ENCODE data around the gene KCNMA1.
"Not testable (repeated sequence)": the region's sequence is repeated elsewhere in the genome, so short reads cannot be mapped to it uniquely, and the experiment has no call there.

Gene KCNMA1

GRCh38 chr10:77436257-77436975, 201.2 kb downstream of the KCNMA1 start:
- no peak for DNase-seq

GRCh38 chr10:77433546-77433945, 204.1 kb downstream of the KCNMA1 start:
- no peak for DNase-seq

- no peak for DNase-seq
Measured at GRCh38 chr10:77431980-77432797, 205.4 kb downstream of the KCNMA1 start.

GRCh38 chr10:77431209-77431611, 206.4 kb downstream of the KCNMA1 start:
- DNase-seq, result no peak

- DNase-seq, result no peak
Measured at GRCh38 chr10:77430530-77430929, 207.1 kb downstream of the KCNMA1 start.

GRCh38 chr10:77428691-77429395, 208.8 kb downstream of the KCNMA1 start:
- no peak for DNase-seq

GRCh38 chr10:77424257-77424656, 213.4 kb downstream of the KCNMA1 start:
- DNase-seq, result no peak

GRCh38 chr10:77422491-77423338, 214.9 kb downstream of the KCNMA1 start:
- no peak for DNase-seq

GRCh38 chr10:77421591-77421990, 216.0 kb downstream of the KCNMA1 start:
- DNase-seq, result no peak

- DNase-seq, result no peak
Measured at GRCh38 chr10:77420947-77421523, 216.6 kb downstream of the KCNMA1 start.

GRCh38 chr10:77419979-77420378, 217.6 kb downstream of the KCNMA1 start:
- DNase-seq, result no peak

GRCh38 chr10:77419056-77419455, 218.6 kb downstream of the KCNMA1 start:
- no peak for DNase-seq

- no peak for DNase-seq
Measured at GRCh38 chr10:77417806-77418640, 219.6 kb downstream of the KCNMA1 start.

- DNase-seq, result no peak
Measured at GRCh38 chr10:77417359-77417758, 220.2 kb downstream of the KCNMA1 start.

- no peak for DNase-seq
Measured at GRCh38 chr10:77416311-77417135, 221.1 kb downstream of the KCNMA1 start.

GRCh38 chr10:77415313-77415960, 222.2 kb downstream of the KCNMA1 start:
- DNase-seq, result no peak

GRCh38 chr10:77413231-77413630, 224.4 kb downstream of the KCNMA1 start:
- DNase-seq, result no peak

GRCh38 chr10:77412573-77413133, 225.0 kb downstream of the KCNMA1 start:
- DNase-seq, result not testable (repeated sequence)

GRCh38 chr10:77411805-77412204, 225.8 kb downstream of the KCNMA1 start:
- no peak for DNase-seq
